DMS114 treated with DMSO at 0.1 percent for 48 hours (cell line): ENCODE results near the gene WARS2.
A peak's percentile ranks its signal among the peaks of the same experiment; 100 is the strongest.
"Not testable (repeated sequence)": the region's sequence is repeated elsewhere in the genome, so short reads cannot be mapped to it uniquely, and the experiment has no call there.

ENCODE experiments used
- DNase-seq: peaks from one replicate; lab custom pipeline; 2025; ENCODE audit not compliant: unreplicated experiment; lab: John Stamatoyannopoulos, UW

Gene WARS2

DNA sequence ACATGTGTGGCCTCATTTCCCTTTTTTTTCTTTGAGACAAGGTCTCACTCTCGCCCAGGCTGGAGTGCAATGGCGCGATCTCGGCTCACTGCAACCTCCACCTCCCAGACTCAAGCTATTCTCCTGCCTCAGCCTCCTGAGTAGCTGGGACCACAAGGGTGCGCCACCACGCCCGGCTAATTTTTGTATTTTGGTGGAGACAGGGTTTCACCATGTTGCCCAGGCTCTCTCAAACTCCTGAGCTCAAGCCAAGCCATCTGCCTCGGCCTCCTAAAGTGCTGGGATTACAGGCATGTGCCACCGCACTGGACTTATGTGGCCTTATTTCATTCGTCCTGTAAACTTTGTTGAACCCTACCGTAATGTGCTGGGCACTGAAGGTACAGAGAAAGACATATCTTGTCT, 569 bp upstream of the WARS2 start:
- DNase-seq: peak; percentile 62

DNA sequence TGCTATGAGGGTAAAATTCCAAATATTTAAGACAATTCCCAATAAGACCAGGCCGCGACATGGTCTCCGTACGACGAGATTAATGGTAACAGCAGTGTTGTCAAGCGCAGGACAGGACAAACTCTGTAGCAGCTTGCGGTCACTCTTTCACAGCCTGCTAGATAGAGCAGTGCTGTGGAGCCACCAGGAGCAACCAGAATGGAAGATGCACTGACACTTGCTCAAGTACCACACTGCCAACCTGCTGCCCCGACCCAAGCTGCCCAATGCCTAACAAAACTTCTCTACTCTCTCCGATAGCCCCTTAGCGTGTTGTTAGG, 636 bp downstream of the WARS2 start:
- DNase-seq: no peak

DNA sequence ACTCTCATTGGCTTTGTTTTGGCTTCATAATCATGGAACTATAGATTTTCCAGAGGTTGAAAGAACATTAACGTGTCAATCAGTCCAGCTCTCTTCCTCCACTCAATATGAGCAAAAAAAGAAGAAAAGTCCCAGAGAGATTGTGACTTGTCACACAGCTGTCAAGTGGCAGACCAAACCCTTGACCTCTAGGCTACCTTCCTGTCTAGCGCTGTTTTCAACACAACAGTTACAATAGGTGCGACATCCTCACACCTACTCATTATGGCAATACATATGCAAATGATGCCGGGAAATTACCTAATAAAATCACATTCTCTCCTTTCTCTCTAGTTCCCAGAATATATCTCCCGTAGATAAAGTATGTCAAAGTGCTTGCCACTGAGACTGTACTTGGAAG, 1.1 kb downstream of the WARS2 start:
- DNase-seq: no peak

DNA sequence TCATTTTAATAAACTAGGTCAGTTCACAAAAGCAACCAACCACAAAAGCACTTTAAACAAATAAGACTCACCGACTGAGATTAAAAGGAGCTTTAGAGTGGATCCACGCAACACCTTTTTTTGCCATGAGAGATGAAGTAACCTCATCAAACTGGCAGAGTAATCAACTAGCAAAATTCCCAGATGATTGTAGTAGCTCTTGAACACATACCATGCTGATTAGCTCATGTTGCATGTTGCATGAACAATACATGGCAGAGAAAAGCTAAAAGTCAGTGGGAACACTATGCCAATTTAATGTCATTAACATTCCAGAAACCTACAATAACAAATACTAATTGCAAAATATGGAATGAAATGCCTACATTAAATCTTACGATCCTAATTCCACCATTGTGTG, 4.1 kb downstream of the WARS2 start:
- DNase-seq: no peak

- no peak for DNase-seq
Measured at GRCh38 chr1:119133987-119134386, 6.5 kb downstream of the WARS2 start.

DNA sequence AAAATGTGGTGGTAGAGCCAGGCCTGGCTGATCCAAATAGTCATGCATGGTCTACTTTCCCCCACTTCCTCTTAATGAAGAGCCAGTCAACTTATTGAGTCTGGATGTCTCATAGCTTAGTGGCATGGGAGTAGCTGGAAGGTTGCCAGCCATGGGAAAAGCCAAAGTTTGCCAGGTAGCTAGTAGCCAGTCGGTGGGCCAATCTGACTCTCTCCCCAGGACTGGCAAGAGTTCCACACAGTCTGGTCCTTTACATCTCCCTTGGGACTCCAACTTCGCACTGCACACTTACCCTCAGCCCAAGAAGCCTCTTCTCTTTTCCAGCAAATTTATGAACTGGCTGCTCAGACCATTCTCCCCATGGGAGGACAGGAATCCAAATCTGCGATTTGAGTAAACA, 8.3 kb downstream of the WARS2 start:
- DNase-seq: no peak

DNA sequence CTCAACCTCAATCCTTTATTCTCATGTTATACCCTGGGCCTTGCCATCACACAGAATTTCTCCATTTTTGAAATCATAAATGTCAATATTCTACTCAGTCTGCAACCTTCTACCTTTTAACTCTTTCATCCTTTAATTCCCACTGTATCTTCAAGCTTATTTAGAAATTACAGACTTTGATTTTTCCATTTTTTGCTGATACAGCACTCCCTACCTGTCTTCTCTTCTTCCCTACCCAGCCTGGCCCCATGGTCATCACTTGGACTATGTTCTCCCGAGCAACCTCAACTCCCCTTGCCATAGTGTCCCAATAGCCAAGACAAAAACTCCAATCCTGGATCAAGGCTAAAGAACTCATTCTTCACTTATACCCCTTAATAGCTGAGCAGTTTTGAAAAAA, 14.6 kb downstream of the WARS2 start:
- DNase-seq: no peak

- DNase-seq: no peak
Measured at GRCh38 chr1:119124764-119125163, 15.7 kb downstream of the WARS2 start.

DNA sequence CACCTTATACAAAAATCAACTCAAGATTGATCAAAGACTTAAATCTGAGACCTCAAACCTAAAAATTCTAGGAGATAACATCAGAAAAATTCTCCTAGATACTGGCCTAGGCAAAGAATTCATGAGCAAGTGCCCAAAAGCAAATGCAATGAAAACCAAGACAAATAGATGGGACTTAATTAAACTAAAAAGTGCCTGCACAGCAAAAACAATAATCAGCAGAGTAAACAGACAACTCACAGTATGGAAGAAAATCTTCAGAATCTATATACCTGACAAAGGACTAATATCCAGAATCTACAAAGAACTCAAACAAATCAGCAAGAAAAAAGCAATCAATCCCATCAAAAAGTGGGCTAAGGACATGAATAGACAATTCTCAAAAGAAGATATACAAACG, 18.6 kb downstream of the WARS2 start:
- not testable (repeated sequence) for DNase-seq

DNA sequence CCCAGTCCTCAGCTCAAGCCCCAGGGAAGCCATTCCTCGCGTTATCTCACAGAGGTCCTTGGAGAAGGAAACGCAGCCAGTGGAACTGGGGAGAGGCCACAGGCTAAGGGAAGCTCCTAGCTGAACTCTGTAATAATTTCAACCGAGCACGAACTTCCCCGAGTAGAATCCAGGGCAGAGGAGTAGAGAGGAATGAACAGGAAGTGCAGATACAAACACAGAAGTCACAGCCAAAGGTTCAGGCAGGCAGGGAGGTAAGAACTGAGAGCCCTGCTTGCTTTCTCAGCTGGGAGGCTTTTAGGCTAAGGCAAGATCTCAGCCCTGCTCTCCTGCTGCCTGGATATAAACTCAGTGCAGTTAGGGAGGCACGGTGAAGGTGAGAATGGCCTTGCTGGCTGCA, 23.7 kb downstream of the WARS2 start:
- no peak for DNase-seq

DNA sequence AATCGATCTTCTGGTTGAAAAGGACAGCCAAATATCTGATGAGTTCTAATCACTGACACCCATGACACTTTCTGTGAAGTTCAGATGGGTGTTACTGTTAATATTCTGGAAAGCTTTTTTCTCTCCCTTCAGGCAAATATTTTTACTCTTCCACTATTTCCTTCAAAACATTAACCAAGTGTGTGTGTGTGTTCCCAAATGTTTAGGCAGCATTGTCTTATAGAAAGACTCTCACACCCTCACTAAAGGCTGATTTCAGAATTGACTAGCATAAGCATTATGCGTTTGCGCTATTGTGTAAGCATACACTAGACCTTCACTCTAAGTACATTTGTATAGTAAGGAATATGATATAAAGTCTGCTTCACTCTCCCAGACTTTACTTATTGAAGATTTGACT, 24.7 kb downstream of the WARS2 start:
- no peak for DNase-seq

DNA sequence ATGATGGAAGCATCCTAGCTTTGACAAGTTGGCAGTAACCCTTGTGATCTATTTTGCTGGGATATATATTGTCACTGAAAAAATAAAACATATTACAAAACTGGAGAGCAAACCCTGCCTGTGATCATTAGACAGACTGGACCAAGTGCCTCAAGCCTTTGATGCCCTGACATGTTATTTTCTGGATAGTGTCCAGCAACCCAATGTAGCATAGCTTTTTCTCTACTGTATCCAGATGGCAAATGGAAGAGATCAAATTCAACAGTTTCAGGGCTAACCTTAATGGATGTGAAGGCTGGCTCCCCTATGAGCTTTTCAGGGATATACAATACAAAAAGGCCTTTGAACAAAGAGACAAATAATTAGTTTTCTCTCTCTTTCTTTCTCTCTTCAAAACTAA, 25.1 kb downstream of the WARS2 start:
- DNase-seq: no peak

DNA sequence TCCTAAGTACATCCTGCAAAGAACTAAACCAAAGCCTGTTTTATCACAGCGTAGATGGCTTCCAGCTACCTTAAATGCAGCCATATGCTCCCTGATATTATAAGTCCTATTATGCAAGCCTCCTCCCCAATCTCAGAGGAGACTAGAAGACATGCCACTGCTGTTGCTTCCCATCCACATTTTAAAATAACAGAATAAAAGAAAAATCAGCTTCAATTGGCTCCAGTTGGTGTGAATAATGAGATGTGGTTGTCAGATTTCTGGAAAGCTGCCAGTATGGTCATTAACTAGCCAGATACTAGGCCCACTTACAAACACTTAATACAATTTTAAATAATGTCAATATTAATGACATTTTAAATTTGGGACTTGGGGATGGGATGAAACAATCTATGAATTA, 25.7 kb downstream of the WARS2 start:
- no peak for DNase-seq

DNA sequence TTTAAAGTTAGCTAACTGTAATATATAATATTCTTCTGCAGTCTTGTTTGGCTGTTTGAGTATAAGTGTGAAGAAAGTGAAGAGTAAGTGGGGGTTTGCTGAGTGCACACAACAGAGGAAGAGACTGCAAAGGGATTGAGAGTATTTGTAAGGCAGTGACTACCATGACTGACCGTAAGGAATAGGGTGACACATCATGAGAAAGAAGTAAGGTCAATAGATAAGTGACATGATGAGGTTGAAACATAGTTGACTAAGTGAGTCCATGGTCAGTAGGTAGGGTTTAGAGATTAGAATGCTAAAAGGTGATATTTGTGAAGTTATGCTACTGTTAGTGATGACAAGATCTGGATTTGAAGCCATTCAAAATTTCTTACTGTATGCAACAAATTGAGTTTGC, 27.7 kb downstream of the WARS2 start:
- DNase-seq: no peak

DNA sequence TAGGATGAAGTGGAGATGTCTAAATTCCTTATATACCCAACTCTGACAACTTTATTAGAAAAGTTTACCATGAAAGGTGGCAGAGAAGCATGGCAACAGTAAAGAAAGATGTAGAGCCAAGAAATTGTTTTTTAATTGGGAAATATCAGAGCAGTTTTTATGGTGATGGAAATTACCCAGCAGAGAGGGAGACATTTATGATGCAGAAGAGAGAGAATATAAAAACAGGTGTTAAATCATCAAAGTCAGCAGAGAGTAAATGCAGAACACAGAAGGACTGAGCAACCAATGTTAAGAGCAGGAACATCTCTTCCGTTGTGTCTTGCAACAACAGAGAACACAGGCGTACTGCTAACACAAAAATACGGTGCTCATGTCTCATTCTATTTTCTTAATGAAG, 28.2 kb downstream of the WARS2 start:
- no peak for DNase-seq

DNA sequence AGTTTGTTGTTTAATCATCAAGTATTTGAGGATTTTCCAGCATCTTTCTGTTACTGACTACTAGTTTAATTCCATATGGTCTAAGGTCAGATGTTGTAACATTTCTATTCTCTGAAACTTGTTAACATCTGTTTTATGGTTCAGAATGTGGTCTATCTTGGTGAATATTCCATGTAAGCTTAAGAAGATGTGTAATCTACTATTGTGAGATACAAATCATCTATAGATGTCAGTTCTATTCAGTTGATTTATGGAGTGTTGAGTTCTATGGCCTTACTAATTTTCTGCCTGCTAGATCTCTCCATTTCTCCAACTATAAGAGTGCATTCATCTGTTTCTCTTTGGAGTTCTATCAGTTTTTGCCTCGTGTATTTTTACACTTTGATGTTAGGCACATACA, 31.5 kb downstream of the WARS2 start:
- DNase-seq: no peak

DNA sequence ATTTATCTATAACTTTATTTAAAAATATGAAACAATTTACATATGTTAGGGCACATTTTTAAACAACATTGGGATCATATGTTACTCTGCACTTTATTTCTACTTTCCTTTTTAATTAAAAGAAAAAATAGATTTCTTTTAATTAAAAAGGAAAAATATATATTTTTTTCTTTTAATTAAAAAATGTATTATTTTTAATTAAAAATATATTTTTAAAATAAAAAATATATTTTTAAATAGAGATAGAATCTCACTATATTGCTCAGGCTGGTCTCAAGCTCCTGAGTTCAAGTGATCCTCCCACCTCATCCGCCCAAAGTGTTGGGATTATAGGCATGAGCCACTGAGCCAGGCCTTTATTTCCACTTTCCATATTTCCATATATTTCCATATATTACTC, 36.7 kb downstream of the WARS2 start:
- no peak for DNase-seq

GRCh38 chr1:119102051-119102450, 38.4 kb downstream of the WARS2 start:
- DNase-seq: no peak

- no peak for DNase-seq
Measured at GRCh38 chr1:119101563-119101962, 38.9 kb downstream of the WARS2 start.

DNA sequence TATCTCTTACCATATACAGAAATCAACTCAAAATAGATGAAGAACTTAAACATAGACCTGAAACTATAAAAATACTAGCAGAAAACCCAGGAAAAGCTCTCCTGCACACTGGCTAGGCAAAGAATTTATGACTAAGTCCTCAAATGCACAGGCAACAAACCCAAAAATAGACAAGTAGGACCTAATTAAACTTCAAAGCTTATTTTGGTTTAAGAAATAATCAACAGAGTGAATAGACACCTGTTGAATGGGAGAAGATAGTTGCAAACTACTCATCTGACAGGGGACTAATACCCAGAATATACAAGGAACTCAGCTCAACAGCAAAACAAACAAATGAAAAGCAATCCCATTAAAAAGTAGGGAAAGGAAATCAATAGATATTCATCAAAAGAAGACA, 40.7 kb downstream of the WARS2 start:
- DNase-seq: no peak

DNA sequence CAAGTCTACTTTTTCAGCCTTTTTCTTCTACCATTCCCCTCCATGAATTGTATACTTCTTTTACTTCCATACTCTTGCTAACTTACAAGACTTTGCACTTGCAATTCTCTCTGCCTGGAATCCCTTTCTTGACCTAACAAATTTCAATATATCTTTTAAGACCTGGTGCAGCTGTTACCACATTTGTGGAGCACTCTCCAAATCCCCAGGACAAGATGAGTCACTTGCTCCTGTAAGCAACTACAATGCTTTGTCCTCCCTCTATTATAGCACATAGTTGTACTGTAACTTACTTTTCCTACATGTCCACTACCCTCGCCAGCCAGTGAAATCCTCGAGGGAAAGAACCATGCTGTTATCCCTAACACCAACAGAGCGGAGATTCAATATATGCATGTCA, 43.1 kb downstream of the WARS2 start:
- no peak for DNase-seq

- no peak for DNase-seq
Measured at GRCh38 chr1:119093721-119094120, 46.7 kb downstream of the WARS2 start.

DNA sequence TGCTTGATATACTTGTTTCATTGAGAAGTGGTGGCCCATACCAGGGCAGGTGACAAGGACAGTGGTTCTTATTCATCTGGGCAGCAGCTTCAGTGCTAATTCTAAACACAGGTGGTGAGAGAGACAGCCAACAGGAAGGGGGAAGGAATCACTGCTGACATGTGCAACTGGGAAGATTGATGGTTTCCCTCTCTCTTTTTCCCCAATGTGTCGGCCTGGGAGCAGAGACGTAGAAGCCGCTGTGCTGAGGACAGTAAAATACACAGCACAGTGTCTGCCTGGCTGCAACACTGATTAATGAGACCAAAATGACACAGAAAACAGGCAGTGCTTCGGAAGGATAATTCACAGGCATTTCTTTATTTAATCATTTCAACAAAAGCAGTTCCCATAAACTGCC, 48.8 kb downstream of the WARS2 start:
- no peak for DNase-seq

DNA sequence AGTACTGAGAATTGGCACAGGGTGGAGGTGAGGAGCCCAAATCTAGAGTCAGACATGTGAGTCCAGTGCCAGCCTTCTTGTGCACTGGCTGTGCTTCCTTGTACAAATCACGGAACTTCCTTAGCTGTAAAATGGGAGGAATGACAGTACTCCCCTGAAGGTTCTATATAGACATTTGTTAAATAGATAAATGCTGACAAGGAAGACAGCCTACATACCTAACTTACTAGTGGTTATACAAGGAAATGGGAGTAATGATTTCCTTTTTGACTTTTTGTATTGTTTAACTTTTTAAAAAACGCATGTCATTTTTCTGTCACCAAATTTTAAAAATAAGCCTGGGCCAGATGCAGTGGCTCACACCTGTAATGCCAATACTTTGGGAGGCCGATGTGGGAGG, 50.2 kb downstream of the WARS2 start:
- no peak for DNase-seq
